ENCODE data around the gene SPIC. TPM values are rescaled to one million over a fixed set of nuclear protein-coding genes. Genes with fewer than 3 reads are reported as not detected.

SPIC gene
- total and polyA plus RNA-seq, 2 donors (not counting 3 experiments of a cell fraction or from before 2014, with no cell fraction given), result not detected

- no TSS peak for BruUV-seq (replicated peaks)
- intact Hi-C loops (cut with micrococcal nuclease) (no loop called here), dilution Hi-C loops (cut with MboI; ENCODE audit: extremely low pct_ligation_motif_present, low sequenced_read_pairs) (no loop called here)
- Histone ChIP-seq H3K9me1 (replicated peaks; ENCODE audit: control insufficient read depth, extremely low read depth, insufficient read depth, low read length) (no peaks in the 10 kb centered on the region), H3K4me2 (ENCODE audit: insufficient read depth, low read length) (no peak overlapping the region), H3K4me3 (replicated peaks in 1 of 3; ENCODE audit: insufficient read depth in 1 of 3, low read depth in 1 of 3, low read length in 3 of 3) (no peak overlapping the region), H3K9ac (replicated peaks; ENCODE audit: extremely low read depth, insufficient read depth, low read length) (no peak overlapping the region), H3K4me1 (ENCODE audit: control insufficient read depth, extremely low read depth, insufficient read depth, low read length) (no peaks in the 10 kb centered on the region), H4K20me1 (replicated peaks; ENCODE audit: control insufficient read depth, extremely low read depth, insufficient read depth, low read length) (no peaks in the 10 kb centered on the region), H3K9me3 (replicated peaks; ENCODE audit: control insufficient read depth, insufficient read depth, low read length) (no peaks in the 10 kb centered on the region), H3K79me2 (ENCODE audit: control insufficient read depth, insufficient read depth, low read length) (no peaks in the 10 kb centered on the region), H3K36me3 (ENCODE audit: control insufficient read depth in 2 of 2, extremely low read depth in 1 of 2, insufficient read depth in 2 of 2, low read length in 2 of 2) (no peaks in the 10 kb centered on the region), H3K27me3 (ENCODE audit: control insufficient read depth in 2 of 2, insufficient read depth in 2 of 2, low read length in 2 of 2) (no peaks in the 10 kb centered on the region), H3K27ac (ENCODE audit: insufficient read depth, low read depth, low read length) (no peak overlapping the region), H2AFZ (ENCODE audit: low read depth, low read length) (no peak overlapping the region)
- FAIRE-seq, result no peak
- TF ChIP-seq JUN (IDR thresholded peaks at IDR 0.05; ENCODE audit: borderline replicate concordance, insufficient read depth, insufficient read length, low read depth), result no peak
- no peak for TF ChIP-seq POLR2AphosphoS5 (IDR thresholded peaks at IDR 0.05; ENCODE audit: insufficient read depth, low read depth, low read length)
- no peak for TF ChIP-seq FOS (IDR thresholded peaks at IDR 0.05; ENCODE audit: borderline replicate concordance, insufficient read depth, low read length)
- TF ChIP-seq MAX (IDR thresholded peaks at IDR 0.05; ENCODE audit: insufficient read depth, insufficient read length), result no peak
- no peak for DNase-seq (ENCODE audit: low read depth, low spot score)
- ChIA-PET CTCF (interaction anchor here (0.6 kb wide), 1 partner anchor 1113 kb away, joined by 3 read pairs; no protein-coding TSS in a partner anchor), POLR2A (no interaction called here)
Measured at GRCh38 chr12:101459642-101460346, 15.3 kb upstream of the SPIC start.

- H3K4me1 ChIP-seq (ENCODE audit: control insufficient read depth, extremely low read depth, insufficient read depth, low read length), result no peaks in the 10 kb centered on the region
- no peak overlapping the region for H3K27ac ChIP-seq (ENCODE audit: insufficient read depth, low read depth, low read length)
- H3K36me3 ChIP-seq (ENCODE audit: control insufficient read depth in 2 of 2, extremely low read depth in 1 of 2, insufficient read depth in 2 of 2, low read length in 2 of 2), result no peaks in the 10 kb centered on the region
- no peak overlapping the region for H3K4me2 ChIP-seq (ENCODE audit: insufficient read depth, low read length)
- POLR2A ChIA-PET, result no interaction called here
- DNase-seq (ENCODE audit: low read depth, low spot score) (no peak), FAIRE-seq (no peak)
- H3K4me3 ChIP-seq (replicated peaks in 1 of 3; ENCODE audit: insufficient read depth in 1 of 3, low read depth in 1 of 3, low read length in 3 of 3), result no peak overlapping the region
- no peaks in the 10 kb centered on the region for H3K27me3 ChIP-seq (ENCODE audit: control insufficient read depth in 2 of 2, insufficient read depth in 2 of 2, low read length in 2 of 2)
- H4K20me1 ChIP-seq (replicated peaks; ENCODE audit: control insufficient read depth, extremely low read depth, insufficient read depth, low read length), result no peaks in the 10 kb centered on the region
- dilution Hi-C loops (cut with MboI; ENCODE audit: extremely low pct_ligation_motif_present, low sequenced_read_pairs), result no loop called here
- H2AFZ ChIP-seq (ENCODE audit: low read depth, low read length), result no peak overlapping the region
- H3K9me1 ChIP-seq (replicated peaks; ENCODE audit: control insufficient read depth, extremely low read depth, insufficient read depth, low read length), result no peaks in the 10 kb centered on the region
- no peaks in the 10 kb centered on the region for H3K9me3 ChIP-seq (replicated peaks; ENCODE audit: control insufficient read depth, insufficient read depth, low read length)
- H3K9ac ChIP-seq (replicated peaks; ENCODE audit: extremely low read depth, insufficient read depth, low read length), result no peak overlapping the region
- CTCF ChIA-PET, result no interaction called here
- BruUV-seq (replicated peaks), result no TSS peak
- intact Hi-C loops (cut with micrococcal nuclease), result no loop called here
- TF ChIP-seq FOS (IDR thresholded peaks at IDR 0.05; ENCODE audit: borderline replicate concordance, insufficient read depth, low read length), result no peak
- no peaks in the 10 kb centered on the region for H3K79me2 ChIP-seq (ENCODE audit: control insufficient read depth, insufficient read depth, low read length)
Measured at GRCh38 chr12:101468948-101469347, 6.2 kb upstream of the SPIC start.

Data from endothelial cell of umbilical vein (primary cell).